ENCODE results near the gene TRPM8.
"Not testable (repeated sequence)": the region's sequence is repeated elsewhere in the genome, so short reads cannot be mapped to it uniquely, and the experiment has no call there.

Gene TRPM8

GRCh38 chr2:233950078-233950825, 33.1 kb downstream of the TRPM8 start:
- H3K9ac ChIP-seq (ENCODE audit: low read depth, low read length) = no peak overlapping the region
- H3K36me3 ChIP-seq (ENCODE audit: insufficient read depth, low read length) = no peaks in the 10 kb centered on the region; the same call in 1 of the 2 replicates
- no peaks in the 10 kb centered on the region for H3K4me1 ChIP-seq (ENCODE audit: insufficient read depth, low read length)
- no peaks in the 10 kb centered on the region; the same call in 1 of the 2 replicates for H3K9me3 ChIP-seq (ENCODE audit: control insufficient read depth, insufficient read depth, low read length)

GRCh38 chr2:233952335-233952734, 35.2 kb downstream of the TRPM8 start:
- H3K9me3 ChIP-seq (ENCODE audit: control insufficient read depth, insufficient read depth, low read length) = no peaks in the 10 kb centered on the region
- no peaks in the 10 kb centered on the region for H3K36me3 ChIP-seq (ENCODE audit: insufficient read depth, low read length)
- H3K4me1 ChIP-seq (ENCODE audit: insufficient read depth, low read length) = no peaks in the 10 kb centered on the region
- no peak overlapping the region for H3K9ac ChIP-seq (ENCODE audit: low read depth, low read length)

GRCh38 chr2:233953087-233953801, 36.1 kb downstream of the TRPM8 start:
- no peak overlapping the region for H3K9ac ChIP-seq (ENCODE audit: low read depth, low read length)
- no peaks in the 10 kb centered on the region for H3K36me3 ChIP-seq (ENCODE audit: insufficient read depth, low read length)
- H3K4me1 ChIP-seq (ENCODE audit: insufficient read depth, low read length) = no peaks in the 10 kb centered on the region
- H3K9me3 ChIP-seq (ENCODE audit: control insufficient read depth, insufficient read depth, low read length) = no peaks in the 10 kb centered on the region

GRCh38 chr2:233960203-233960602, 43.0 kb downstream of the TRPM8 start:
- H3K9ac ChIP-seq (ENCODE audit: low read depth, low read length) = no peak overlapping the region
- peaks cover under 1% of the 10 kb centered on the region; the same call in 1 of the 2 replicates for H3K4me1 ChIP-seq (ENCODE audit: insufficient read depth, low read length)
- no peaks in the 10 kb centered on the region for H3K9me3 ChIP-seq (ENCODE audit: control insufficient read depth, insufficient read depth, low read length)
- no peaks in the 10 kb centered on the region for H3K36me3 ChIP-seq (ENCODE audit: insufficient read depth, low read length)

- Histone ChIP-seq H3K9me3 (ENCODE audit: control insufficient read depth, insufficient read depth, low read length) (no peaks in the 10 kb centered on the region), H3K36me3 (ENCODE audit: insufficient read depth, low read length) (no peaks in the 10 kb centered on the region), H3K4me1 (ENCODE audit: insufficient read depth, low read length) (peaks cover 4% of the 10 kb centered on the region; the same call in 1 of the 2 replicates), H3K9ac (ENCODE audit: low read depth, low read length) (no peak overlapping the region)
Measured at GRCh38 chr2:233961905-233962304, 44.7 kb downstream of the TRPM8 start.

- H3K9ac ChIP-seq (ENCODE audit: low read depth, low read length) = no peak overlapping the region
- H3K9me3 ChIP-seq (ENCODE audit: control insufficient read depth, insufficient read depth, low read length) = no peaks in the 10 kb centered on the region
- H3K4me1 ChIP-seq (ENCODE audit: insufficient read depth, low read length) = peaks cover 4% of the 10 kb centered on the region; the same call in 1 of the 2 replicates
- no peaks in the 10 kb centered on the region for H3K36me3 ChIP-seq (ENCODE audit: insufficient read depth, low read length)
Measured at GRCh38 chr2:233964581-233964980, 47.4 kb downstream of the TRPM8 start.

- Histone ChIP-seq H3K9ac (ENCODE audit: low read depth, low read length) (no peak overlapping the region), H3K9me3 (ENCODE audit: control insufficient read depth, insufficient read depth, low read length) (no peaks in the 10 kb centered on the region), H3K36me3 (ENCODE audit: insufficient read depth, low read length) (no peaks in the 10 kb centered on the region), H3K4me1 (ENCODE audit: insufficient read depth, low read length) (peaks cover 4% of the 10 kb centered on the region; the same call in 1 of the 2 replicates)
Measured at GRCh38 chr2:233965032-233965603, 47.9 kb downstream of the TRPM8 start.

GRCh38 chr2:233965646-233966045, 48.5 kb downstream of the TRPM8 start:
- not testable (repeated sequence) for H3K4me1 ChIP-seq (ENCODE audit: insufficient read depth, low read length); H3K9me3 ChIP-seq (ENCODE audit: control insufficient read depth, insufficient read depth, low read length); H3K36me3 ChIP-seq (ENCODE audit: insufficient read depth, low read length); H3K9ac ChIP-seq (ENCODE audit: low read depth, low read length)

- Histone ChIP-seq H3K9me3 (ENCODE audit: control insufficient read depth, insufficient read depth, low read length) (no peaks in the 10 kb centered on the region), H3K4me1 (ENCODE audit: insufficient read depth, low read length) (peaks cover 4% of the 10 kb centered on the region; the same call in 1 of the 2 replicates), H3K9ac (ENCODE audit: low read depth, low read length) (no peak overlapping the region), H3K36me3 (ENCODE audit: insufficient read depth, low read length) (no peaks in the 10 kb centered on the region)
Measured at GRCh38 chr2:233966388-233966787, 49.2 kb downstream of the TRPM8 start.

GRCh38 chr2:233967164-233967563, 50.0 kb downstream of the TRPM8 start:
- Histone ChIP-seq H3K9ac (ENCODE audit: low read depth, low read length) (no peak overlapping the region), H3K4me1 (ENCODE audit: insufficient read depth, low read length) (peaks cover 4% of the 10 kb centered on the region; the same call in 1 of the 2 replicates), H3K9me3 (ENCODE audit: control insufficient read depth, insufficient read depth, low read length) (no peaks in the 10 kb centered on the region), H3K36me3 (ENCODE audit: insufficient read depth, low read length) (no peaks in the 10 kb centered on the region)

GRCh38 chr2:233968556-233968955, 51.4 kb downstream of the TRPM8 start:
- no peak overlapping the region for H3K9ac ChIP-seq (ENCODE audit: low read depth, low read length)
- H3K36me3 ChIP-seq (ENCODE audit: insufficient read depth, low read length) = no peaks in the 10 kb centered on the region

GRCh38 chr2:233972460-233972859, 55.3 kb downstream of the TRPM8 start:
- not testable (repeated sequence) for H3K9me3 ChIP-seq (ENCODE audit: control insufficient read depth, insufficient read depth, low read length); H3K9ac ChIP-seq (ENCODE audit: low read depth, low read length); H3K36me3 ChIP-seq (ENCODE audit: insufficient read depth, low read length)
- H3K4me1 ChIP-seq (ENCODE audit: insufficient read depth, low read length) = peaks cover 10% of the 10 kb centered on the region

More at GRCh38 chr2:233968556-233968955, 51.4 kb downstream of the TRPM8 start:
- peaks cover 4% of the 10 kb centered on the region; the same call in 1 of the 2 replicates for H3K4me1 ChIP-seq (ENCODE audit: insufficient read depth, low read length)
- no peaks in the 10 kb centered on the region; the same call in 1 of the 2 replicates for H3K9me3 ChIP-seq (ENCODE audit: control insufficient read depth, insufficient read depth, low read length)

- Histone ChIP-seq H3K9me3 (ENCODE audit: control insufficient read depth, insufficient read depth, low read length) (no peaks in the 10 kb centered on the region; the same call in 1 of the 2 replicates), H3K9ac (ENCODE audit: low read depth, low read length) (no peak overlapping the region), H3K4me1 (ENCODE audit: insufficient read depth, low read length) (peaks cover 10% of the 10 kb centered on the region), H3K36me3 (ENCODE audit: insufficient read depth, low read length) (no peaks in the 10 kb centered on the region)
Measured at GRCh38 chr2:233972941-233973575, 55.9 kb downstream of the TRPM8 start.

GRCh38 chr2:233973786-233974185, 56.6 kb downstream of the TRPM8 start:
- no peaks in the 10 kb centered on the region; the same call in 1 of the 2 replicates for H3K9me3 ChIP-seq (ENCODE audit: control insufficient read depth, insufficient read depth, low read length)
- H3K36me3 ChIP-seq (ENCODE audit: insufficient read depth, low read length) = no peaks in the 10 kb centered on the region
- H3K9ac ChIP-seq (ENCODE audit: low read depth, low read length) = no peak overlapping the region
- H3K4me1 ChIP-seq (ENCODE audit: insufficient read depth, low read length) = peaks cover 10% of the 10 kb centered on the region

All from ES-I3 (cell line).